GM18526 (cell line): ENCODE results near the gene LSM7.

Experiments
- POLR2A ChIP-seq: IDR thresholded peaks from 3 replicates; pipeline ENCODE4 v1.6.1; 2011; ENCODE audit not compliant: insufficient read length; ENCODE audit errors: extremely low read depth

The LSM7 gene

GRCh38 chr19:2323707-2324106 is 4.7 kb downstream of the LSM7 start:
- TF ChIP-seq POLR2A = no peak

- TF ChIP-seq POLR2A = no peak
Observed at GRCh38 chr19:2321565-2322283, 6.7 kb downstream of the LSM7 start.

- no peak for TF ChIP-seq POLR2A
Observed at GRCh38 chr19:2320939-2321338, 7.4 kb downstream of the LSM7 start.

DNA sequence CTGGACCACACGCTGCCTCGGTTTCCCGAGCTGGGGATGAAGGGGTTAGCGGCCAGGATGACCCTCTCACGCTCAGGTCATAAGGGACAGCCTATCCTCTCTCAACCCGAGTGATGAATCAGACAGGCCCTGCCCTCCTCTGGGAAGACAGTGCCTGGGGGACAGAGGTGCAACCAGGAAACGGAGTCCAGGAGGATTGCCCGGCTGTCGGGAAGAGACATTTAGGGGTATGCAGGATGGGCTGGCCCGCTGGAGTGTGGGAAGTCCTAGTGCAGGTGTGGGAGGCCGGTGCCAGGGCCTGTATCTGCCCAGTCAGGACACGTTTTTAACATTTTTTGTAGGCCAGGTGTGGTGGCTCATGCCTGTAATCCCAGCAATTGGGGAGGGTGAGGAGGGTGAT is 8.3 kb downstream of the LSM7 start:
- no peak for TF ChIP-seq POLR2A

GRCh38 chr19:2319551-2319950 is 8.8 kb downstream of the LSM7 start:
- no peak for TF ChIP-seq POLR2A

DNA sequence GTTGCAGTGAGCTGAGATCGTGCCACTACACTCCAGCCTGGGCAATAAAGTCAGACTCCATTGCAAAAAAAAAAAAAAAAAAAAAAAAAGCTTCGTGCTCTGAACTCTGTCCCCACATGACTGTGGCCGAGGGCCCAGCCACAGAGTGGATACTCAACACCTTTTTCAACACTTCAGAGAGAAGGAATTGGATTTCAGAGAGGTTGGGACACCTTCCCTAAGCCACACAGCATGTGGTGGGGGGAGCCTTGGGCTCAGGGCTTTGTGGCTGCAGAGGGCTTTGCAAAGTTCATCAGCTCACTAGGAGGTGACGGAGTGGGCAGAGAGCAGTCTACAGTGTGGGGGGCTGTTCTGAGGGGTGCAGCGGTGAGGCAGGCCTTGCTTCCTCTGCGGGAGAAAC is 9.5 kb downstream of the LSM7 start:
- no peak for TF ChIP-seq POLR2A

GRCh38 chr19:2317756-2318155 is 10.6 kb downstream of the LSM7 start:
- no peak for TF ChIP-seq POLR2A

GRCh38 chr19:2317300-2317699 is 11.1 kb downstream of the LSM7 start:
- no peak for TF ChIP-seq POLR2A

- TF ChIP-seq POLR2A = no peak
Observed at GRCh38 chr19:2315818-2316353, 12.5 kb downstream of the LSM7 start.

GRCh38 chr19:2315121-2315817 is 13.1 kb downstream of the LSM7 start:
- no peak for TF ChIP-seq POLR2A

- no peak for TF ChIP-seq POLR2A
Observed at GRCh38 chr19:2312820-2313501, 15.4 kb downstream of the LSM7 start.

DNA sequence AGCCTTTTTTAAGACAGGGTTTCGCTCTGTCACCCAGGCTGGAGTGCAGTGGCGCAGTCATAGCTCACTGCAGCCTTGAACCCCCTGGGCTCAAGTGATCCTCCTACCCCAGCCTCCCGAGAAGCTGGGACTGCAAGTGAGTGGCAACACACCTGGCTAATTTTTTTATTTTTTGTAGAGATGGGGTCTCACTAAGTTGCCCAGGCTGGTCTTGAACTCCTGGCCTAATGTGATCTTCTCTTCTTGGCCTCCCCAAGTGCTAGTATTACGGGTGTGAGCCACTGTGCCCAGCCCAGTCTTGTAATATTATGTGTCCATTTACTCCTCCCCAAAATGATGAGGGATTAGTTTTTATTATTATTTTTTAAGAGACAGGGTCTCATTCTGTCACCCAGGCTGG is 17.3 kb downstream of the LSM7 start:
- TF ChIP-seq POLR2A = no peak

DNA sequence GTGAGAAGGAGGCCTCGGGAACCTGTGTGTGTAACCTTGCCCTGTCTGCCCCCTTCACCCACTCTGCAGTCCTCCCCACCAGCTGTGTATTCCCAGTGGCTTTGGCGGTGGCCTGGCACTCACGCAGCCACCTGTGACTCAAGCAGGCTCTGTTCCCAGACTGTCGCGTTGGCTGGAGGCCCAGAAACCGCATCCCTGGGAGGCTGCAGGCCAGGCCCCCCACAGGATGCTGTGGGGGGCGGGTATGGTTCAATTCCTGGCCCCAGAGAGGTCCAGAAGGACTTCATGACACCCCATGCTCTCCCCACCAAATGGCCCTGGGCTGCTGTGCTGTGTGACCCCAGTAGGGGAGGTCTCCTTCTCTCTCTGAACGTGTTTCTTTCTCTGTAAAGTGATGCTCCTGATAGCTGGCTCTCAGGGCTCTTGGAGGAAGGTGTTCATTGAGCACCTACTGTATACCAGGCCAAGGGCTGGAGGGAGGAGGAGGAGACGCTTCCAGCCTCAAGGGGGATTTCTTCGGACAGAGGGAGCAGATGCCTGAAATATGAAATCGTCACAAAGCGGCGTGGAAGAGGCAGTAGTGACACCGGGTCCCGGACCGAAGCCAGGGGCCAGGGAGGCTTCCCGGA is 18.5 kb downstream of the LSM7 start:
- TF ChIP-seq POLR2A = no peak

GRCh38 chr19:2308114-2308556 is 20.3 kb downstream of the LSM7 start, which contains the start of gene LINGO3:
Gene LINGO3 (minus strand): TSS chr19:2308154. CDS start chr19:2291776, 16,378 bp downstream.
- no peak for TF ChIP-seq POLR2A

GRCh38 chr19:2307518-2308012 is 20.8 kb downstream of the LSM7 start:
- TF ChIP-seq POLR2A = no peak
